ENCODE measurements around the gene ANGPT4.

Gene ANGPT4

GRCh38 chr20:836190-836589, 79.9 kb downstream of the ANGPT4 start:
- no peak overlapping the region for H3K27ac ChIP-seq (ENCODE audit: low read length)
- no peaks in the 10 kb centered on the region for H3K9me3 ChIP-seq (ENCODE audit: insufficient read depth, low read length)
- TF ChIP-seq CTCF (IDR thresholded peaks at IDR 0.05; ENCODE audit: low read depth, low read length) (no peak), EZH2phosphoT487 (IDR thresholded peaks at IDR 0.05; ENCODE audit: low read depth) (no peak)
- H2AFZ ChIP-seq (ENCODE audit: low read depth, low read length) = no peak overlapping the region
- no peaks in the 10 kb centered on the region for H3K27me3 ChIP-seq (ENCODE audit: low read depth, low read length)
- peaks cover 15% of the 10 kb centered on the region; the same call in 1 of the 2 replicates for H4K20me1 ChIP-seq (ENCODE audit: insufficient read depth, low read length)
- no peak overlapping the region for H3K4me2 ChIP-seq (ENCODE audit: low read length)
- H3K9ac ChIP-seq (ENCODE audit: low read length) = no peak overlapping the region
- H3K4me1 ChIP-seq (ENCODE audit: low read length) = peaks cover 21% of the 10 kb centered on the region
- H3K79me2 ChIP-seq (ENCODE audit: low read length) = peaks cover 45% of the 10 kb centered on the region
- no peak overlapping the region for H3K4me3 ChIP-seq (ENCODE audit: low read length)
- H3K36me3 ChIP-seq (replicated peaks; ENCODE audit: low read depth, low read length) = no peaks in the 10 kb centered on the region

- peaks cover 21% of the 10 kb centered on the region for H3K4me1 ChIP-seq (ENCODE audit: low read length)
- H3K9me3 ChIP-seq (ENCODE audit: insufficient read depth, low read length) = no peaks in the 10 kb centered on the region
- H3K4me2 ChIP-seq (ENCODE audit: low read length) = 0 out of 2 replicates have a peak overlapping the region, but pooled peaks have one; percentile 20
- TF ChIP-seq CTCF (IDR thresholded peaks at IDR 0.05; ENCODE audit: low read depth, low read length) (no peak), EZH2phosphoT487 (IDR thresholded peaks at IDR 0.05; ENCODE audit: low read depth) (no peak)
- H3K27me3 ChIP-seq (ENCODE audit: low read depth, low read length) = no peaks in the 10 kb centered on the region
- no peak overlapping the region for H3K27ac ChIP-seq (ENCODE audit: low read length)
- H3K36me3 ChIP-seq (replicated peaks; ENCODE audit: low read depth, low read length) = no peaks in the 10 kb centered on the region
- peaks cover 45% of the 10 kb centered on the region for H3K79me2 ChIP-seq (ENCODE audit: low read length)
- no peak overlapping the region for H3K4me3 ChIP-seq (ENCODE audit: low read length)
- H2AFZ ChIP-seq (ENCODE audit: low read depth, low read length) = no peak overlapping the region
- peaks cover 13% of the 10 kb centered on the region; the same call in 1 of the 2 replicates for H4K20me1 ChIP-seq (ENCODE audit: insufficient read depth, low read length)
- no peak overlapping the region for H3K9ac ChIP-seq (ENCODE audit: low read length)
These were observed 80.5 kb downstream of the ANGPT4 start for GRCh38 chr20:835608-836045.

GRCh38 chr20:834151-834746, 81.9 kb downstream of the ANGPT4 start:
- Histone ChIP-seq H3K79me2 (ENCODE audit: low read length) (peaks cover 42% of the 10 kb centered on the region), H3K36me3 (replicated peaks; ENCODE audit: low read depth, low read length) (no peaks in the 10 kb centered on the region), H3K4me2 (ENCODE audit: low read length) (peak overlapping the region; percentile 91), H3K4me3 (ENCODE audit: low read length) (peak overlapping the region; percentile 90), H2AFZ (ENCODE audit: low read depth, low read length) (peak overlapping the region; percentile 56), H3K9me3 (ENCODE audit: insufficient read depth, low read length) (no peaks in the 10 kb centered on the region), H3K27me3 (ENCODE audit: low read depth, low read length) (no peaks in the 10 kb centered on the region), H3K9ac (ENCODE audit: low read length) (peak overlapping the region; percentile 88), H3K4me1 (ENCODE audit: low read length) (peaks cover 21% of the 10 kb centered on the region), H4K20me1 (ENCODE audit: insufficient read depth, low read length) (peaks cover 5% of the 10 kb centered on the region; the same call in 1 of the 2 replicates), H3K27ac (ENCODE audit: low read length) (peak overlapping the region; percentile 66)
- TF ChIP-seq CTCF (IDR thresholded peaks at IDR 0.05; ENCODE audit: low read depth, low read length) (no peak), EZH2phosphoT487 (IDR thresholded peaks at IDR 0.05; ENCODE audit: low read depth) (no peak)

- H4K20me1 ChIP-seq (ENCODE audit: insufficient read depth, low read length) = peaks cover 5% of the 10 kb centered on the region; the same call in 1 of the 2 replicates
- peaks cover 38% of the 10 kb centered on the region for H3K79me2 ChIP-seq (ENCODE audit: low read length)
- H3K27ac ChIP-seq (ENCODE audit: low read length) = peak within 1 kb of the TSS; percentile 66
- no peaks in the 10 kb centered on the region for H3K27me3 ChIP-seq (ENCODE audit: low read depth, low read length)
- H2AFZ ChIP-seq (ENCODE audit: low read depth, low read length) = peak within 1 kb of the TSS; percentile 96
- TF ChIP-seq EZH2phosphoT487 (IDR thresholded peaks at IDR 0.05; ENCODE audit: low read depth) (no peak), CTCF (IDR thresholded peaks at IDR 0.05; ENCODE audit: low read depth, low read length) (0 out of 2 replicates have a peak, but pooled peaks have one; percentile 5)
- no peaks in the 10 kb centered on the region for H3K36me3 ChIP-seq (replicated peaks; ENCODE audit: low read depth, low read length)
- H3K9me3 ChIP-seq (ENCODE audit: insufficient read depth, low read length) = no peaks in the 10 kb centered on the region
- peak within 1 kb of the TSS; percentile 91 for H3K4me2 ChIP-seq (ENCODE audit: low read length)
- peak within 1 kb of the TSS; percentile 90 for H3K4me3 ChIP-seq (ENCODE audit: low read length)
- H3K9ac ChIP-seq (ENCODE audit: low read length) = peak within 1 kb of the TSS; percentile 88
- peaks cover 21% of the 10 kb centered on the region for H3K4me1 ChIP-seq (ENCODE audit: low read length)
These were observed 82.5 kb downstream of the ANGPT4 start, which contains the start of gene FAM110A for GRCh38 chr20:833450-834150. FAM110A (plus strand) TSS chr20:833715; CDS start chr20:844805, 11,090 bp downstream.
